GM19452 (cell line): Measurements from ENCODE around the gene FIBCD1.

Experiments used
- ATAC-seq: cut with Tn5 transposase; IDR thresholded peaks from one replicate; pipeline ENCODE4 v1.9.1; 2021; ENCODE audit not compliant: unreplicated experiment

Gene FIBCD1

DNA sequence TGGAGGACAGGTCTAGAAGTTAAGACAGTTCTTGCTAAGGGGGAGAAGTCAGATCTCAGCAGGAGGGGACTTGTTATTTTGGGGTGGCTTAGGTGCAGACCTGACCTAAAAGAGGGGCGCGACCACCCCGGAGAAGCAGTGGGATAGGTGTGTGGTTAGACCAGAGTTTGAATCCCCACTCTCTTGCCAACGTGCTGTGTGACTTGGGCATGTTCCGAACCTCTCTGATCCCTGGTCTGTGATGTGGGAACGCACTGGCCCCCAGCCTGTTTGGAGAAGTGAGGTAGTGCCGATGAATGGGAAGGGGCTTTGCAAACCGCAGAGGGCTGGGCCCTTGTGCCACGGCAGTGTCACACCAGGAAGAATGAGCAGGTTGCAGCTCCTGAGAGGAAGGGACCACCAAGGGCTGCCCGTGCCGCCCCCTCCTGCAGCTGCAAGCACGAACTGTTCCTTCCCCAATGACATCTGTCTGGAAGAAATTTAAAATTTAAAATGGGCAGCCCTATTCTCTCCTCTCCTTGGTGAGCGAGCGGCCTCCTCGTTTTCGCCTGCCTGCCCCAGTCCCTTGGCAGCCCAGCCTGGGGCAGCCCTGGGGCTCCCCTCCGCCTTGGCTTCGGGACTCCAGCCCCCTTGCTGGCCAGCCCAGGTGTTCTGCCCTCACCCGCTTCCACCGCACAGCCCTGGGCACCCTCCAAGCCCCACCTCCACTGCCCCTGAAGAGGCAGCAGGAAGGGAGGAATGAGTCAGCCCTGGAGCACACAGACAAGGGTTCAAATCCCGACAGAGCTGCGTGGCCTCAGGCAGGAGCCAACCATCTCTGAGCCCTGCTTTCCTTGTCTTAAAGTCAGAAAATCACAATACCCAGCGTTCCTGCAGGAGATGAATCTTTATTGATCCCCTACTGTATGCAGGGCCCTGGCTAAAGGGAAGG lies 1.6 kb downstream of the FIBCD1 start:
- ATAC-seq: no peak

DNA sequence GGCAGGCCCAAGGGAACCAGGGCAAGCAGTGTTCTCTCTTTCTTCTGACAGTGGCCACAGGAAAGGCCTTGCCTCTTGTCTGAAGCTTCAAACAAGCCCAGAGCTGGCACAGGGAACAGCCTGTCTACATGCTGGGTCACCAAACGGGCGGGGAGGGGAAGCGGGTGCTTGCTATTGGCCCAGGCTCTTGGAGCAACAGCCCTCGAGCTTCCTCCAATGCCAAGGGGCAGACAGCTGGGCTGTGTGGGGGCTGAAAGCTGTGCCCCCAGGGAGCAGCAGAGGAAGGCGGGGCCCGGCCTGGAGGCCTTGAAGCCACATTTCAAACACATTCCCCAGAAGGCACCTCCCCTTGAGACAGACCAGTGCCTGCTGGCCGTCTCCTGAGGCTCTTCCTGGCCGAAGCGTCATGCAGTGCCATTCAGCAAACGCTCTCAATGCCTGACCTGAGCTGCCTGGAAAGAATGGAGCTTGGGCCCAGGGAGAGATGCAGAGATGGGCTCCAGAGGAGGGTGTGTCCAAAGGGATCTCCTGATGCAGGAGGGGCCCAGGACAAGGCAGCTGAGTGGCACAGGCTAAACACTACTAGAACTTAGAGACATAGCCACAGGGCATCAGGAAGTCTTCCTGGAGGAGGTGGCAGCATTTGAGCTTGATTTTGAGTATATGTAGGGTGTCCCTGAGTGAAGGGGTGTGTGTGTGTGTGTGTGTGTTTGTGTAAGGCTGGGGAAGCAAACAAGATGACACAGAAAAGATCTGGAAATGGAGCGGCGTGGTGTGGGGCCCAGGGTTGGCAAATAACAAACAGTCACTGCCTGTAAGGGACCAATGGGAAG lies 2.5 kb downstream of the FIBCD1 start:
- ATAC-seq: no peak

DNA sequence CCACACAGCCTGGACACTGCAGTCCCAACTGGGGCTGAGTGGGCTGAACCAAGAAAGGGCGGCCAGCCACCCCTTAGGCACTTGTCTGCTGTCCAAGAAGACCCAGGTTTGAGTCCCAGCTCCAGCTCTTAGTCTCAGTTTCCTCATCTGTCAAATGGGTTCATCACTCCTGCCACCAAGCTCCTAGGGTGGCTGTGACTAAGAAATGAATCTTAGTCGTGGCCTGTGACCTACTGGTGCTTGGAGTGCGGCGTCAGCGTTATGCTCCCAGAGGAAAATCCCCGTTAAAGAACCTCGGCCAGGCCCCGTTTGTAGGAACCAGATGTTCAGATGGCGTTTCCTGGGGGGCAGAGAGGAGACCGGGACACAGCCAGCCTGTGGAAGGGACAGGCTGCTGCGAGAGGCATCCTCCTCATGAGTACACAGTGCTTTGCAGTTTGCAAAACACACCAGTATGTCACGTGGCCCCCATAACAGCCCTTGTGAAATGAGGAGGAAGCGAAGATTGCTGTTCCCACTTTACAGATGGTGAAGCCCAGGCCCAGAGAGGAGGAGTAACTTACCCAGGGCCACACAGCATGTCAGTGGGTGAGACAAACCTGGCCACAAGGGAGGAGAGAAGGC lies 3.3 kb downstream of the FIBCD1 start:
- ATAC-seq: no peak

DNA sequence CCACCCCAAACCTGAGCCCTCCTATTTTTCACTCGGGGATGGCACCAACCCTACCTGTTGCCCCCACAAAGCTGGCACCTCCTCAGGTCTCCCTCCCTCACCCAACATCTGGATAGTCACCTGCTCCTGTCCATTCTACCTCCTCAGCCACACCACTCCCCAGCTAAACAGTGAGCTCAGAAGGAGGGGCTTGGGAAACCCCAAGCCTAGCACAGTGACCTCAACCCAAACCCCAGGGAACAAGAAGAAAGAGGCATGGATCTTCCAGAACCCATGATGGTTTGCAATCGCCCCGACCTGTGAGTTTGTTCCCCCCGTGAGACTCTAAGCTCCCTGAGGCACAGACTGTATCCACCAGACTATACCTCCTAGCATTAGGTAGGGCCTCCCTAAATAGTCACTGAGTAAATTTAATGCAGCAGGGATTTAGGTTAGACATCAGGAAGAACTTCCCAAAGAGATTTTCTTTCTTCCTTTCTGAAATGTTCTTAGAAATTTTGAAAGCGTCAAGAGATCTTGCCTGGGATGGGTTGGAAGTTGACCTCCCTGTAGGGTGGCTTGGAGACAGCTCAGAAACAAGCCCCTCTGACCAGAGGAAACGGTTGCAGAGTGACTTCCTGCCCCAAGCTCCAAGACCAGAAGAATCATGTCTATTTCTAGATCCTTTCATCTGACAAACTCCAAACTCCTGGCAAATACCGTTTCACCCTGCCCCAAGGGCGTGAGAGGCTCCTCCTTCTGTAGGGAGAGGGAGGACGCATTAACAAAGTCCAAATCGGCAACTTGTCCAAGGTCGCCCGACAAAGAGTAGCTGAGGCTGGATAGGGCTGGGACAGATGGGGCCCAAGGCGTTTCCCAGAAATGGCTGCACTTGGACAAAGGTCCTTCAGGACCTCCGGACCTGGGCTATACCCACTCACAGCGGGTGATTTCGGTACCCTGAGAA lies 4.1 kb downstream of the FIBCD1 start:
- ATAC-seq: no peak

DNA sequence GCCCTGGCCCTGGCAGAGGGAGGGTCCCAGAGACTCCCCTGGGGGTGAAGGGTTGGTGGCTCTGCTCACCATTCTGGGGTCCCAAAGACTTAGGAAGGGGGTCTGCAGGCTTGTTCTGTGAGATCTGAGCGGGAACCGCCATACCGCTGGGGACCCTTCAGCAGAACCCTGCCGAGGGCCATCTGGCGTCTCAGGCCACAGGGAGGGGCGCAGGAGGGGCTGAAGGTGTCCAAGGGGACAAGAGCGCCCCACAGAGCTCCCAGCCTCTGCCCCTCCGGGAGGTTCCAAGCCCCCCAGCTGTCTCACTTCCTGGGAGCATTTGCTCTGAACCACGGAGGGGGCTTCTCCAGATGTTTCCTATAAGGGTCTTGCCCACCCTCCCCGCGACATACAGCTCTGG lies 4.8 kb downstream of the FIBCD1 start:
- no peak for ATAC-seq

DNA sequence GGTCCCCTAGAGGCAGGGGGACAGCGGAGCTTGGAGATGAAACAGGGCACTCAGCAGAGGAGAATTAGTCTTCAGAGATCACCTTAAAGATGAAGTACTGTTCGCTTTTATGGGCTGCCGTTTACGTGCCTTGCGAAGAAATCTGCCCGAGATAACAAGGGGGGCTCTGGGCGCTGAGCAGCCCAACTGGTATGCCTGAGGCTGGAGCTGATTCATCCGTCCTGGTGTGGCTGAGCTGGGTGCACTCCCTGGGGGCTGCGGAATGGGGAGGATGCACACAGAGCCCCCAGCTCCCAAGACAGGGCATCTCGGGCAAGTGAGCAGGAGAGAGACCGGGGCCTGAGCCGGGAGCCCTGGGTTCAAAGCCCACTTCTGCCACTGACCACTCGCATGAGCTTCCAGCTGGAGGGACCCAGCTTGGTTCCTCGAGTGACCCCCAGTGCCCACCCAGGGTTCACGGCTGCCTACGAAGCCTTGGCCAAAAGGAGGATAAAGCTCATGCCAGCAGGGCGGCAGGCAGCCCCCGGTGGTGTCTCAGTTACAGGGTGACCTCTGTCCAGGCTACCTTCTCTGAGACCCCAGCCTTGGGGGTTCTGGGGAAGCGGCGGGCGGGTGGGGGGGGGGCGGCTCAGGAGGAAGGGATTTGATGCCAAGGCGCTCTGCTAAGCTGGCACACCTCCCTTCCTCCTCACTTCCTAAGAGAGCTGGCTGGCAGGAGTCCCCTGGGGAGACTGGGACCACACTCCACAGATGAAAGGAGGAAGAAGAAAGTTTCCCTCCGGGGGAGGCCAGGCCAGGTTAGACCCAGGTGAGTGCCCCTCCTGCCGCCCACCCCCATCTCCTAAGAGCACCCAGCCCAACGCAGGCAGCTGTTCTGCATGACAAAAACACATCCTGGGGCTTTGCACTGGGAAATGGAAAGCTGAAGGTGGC lies 5.7 kb downstream of the FIBCD1 start:
- no peak for ATAC-seq

DNA sequence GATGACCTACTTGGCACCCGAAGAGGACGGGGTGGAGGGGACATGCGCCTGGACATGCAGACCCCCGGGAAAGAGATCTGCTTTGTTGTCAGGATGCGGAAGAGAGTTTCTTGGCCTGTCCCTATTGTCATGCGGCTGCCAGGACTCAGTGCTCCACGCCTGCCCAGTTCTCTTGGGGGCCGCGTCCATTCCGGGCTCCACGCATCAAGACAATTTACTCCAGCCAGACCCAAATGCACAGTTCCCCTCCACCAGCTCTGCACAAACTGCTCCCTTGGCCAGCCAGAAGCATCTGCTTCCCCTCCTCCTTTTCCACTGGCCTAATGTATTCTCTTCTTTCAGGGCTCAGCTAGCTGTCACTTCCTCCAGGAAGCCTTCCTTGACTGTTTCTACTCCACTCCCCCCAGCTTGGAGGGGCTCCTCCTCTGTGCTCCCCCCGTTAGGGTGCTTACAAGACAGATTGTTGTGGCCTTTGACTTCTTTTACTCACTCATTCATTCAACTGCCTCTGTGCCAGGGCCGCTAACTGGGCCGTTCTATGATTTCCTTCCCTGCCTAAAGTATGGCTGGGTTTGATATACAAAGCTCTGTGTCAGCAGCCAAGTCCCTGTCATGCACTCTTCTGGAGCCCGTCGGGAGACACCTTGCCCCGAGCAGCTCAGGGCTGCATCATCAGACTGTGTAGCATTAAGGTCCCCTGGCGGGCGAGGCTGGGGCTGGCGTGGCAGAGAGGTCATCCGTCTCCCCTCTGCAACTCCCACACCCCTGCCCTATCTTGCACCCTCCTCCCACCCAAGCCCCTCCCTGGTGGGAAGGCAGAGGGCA lies 6.6 kb downstream of the FIBCD1 start:
- no peak for ATAC-seq

DNA sequence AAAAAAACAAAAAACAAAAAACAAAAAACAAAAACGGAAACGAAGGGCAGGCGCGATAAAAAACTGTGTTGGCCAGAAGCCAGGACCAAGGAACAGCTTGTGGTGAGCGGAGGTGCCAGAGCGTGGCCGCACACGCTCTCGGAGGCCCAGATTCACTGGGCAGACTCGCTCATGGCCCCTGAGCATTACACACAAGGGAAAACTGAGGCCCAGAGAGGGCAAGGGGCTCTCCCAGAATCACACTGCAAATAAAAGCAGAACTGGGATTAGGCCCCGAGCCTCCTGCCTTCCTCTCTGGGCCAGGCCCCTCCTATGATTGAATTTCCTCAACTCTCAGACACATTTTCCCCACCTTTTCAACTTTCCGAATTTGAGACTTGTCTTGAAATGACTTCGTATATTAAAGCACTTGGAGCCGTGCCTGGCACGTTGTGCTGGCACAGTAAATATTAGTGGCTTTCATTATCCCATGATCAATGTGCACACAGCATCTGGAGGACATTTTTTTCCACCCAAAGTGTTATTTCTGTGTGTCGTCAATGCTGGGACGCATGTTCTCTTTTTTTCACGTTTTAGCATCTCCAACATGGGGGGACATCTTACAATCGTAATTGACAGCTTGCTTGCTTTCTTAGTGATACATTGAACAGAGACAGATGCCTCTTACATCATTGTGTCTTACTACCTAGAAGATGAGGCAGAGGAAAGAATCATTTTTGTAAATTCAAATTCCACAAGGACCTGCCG lies 7.4 kb downstream of the FIBCD1 start:
- ATAC-seq: peak; percentile 53

DNA sequence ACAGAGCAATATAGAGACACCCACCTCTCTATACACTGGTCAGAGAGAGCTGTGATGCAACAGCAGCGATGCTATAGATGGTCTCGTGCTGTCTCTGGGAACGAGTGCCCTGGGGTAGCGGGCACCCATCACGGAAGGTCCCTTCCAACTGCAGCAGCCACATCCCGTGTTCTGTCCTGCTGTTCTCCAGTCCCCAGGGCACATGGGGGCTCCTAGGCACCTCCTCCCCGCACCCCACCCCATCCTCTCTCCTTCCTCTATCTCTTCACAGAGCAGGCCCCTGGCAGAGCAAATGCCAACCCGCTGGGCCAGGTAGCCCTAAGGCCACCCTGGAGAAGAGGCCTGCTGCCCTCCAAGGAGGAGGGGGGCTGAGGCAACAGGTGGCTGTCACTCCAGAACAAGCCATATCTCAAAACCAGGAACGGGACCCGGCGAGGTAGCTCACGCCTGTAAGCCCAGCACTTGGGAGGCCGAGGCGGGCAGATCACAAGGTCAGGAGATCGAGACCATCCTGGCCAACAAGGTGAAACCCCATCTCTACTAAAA lies 8.2 kb downstream of the FIBCD1 start:
- ATAC-seq: no peak

DNA sequence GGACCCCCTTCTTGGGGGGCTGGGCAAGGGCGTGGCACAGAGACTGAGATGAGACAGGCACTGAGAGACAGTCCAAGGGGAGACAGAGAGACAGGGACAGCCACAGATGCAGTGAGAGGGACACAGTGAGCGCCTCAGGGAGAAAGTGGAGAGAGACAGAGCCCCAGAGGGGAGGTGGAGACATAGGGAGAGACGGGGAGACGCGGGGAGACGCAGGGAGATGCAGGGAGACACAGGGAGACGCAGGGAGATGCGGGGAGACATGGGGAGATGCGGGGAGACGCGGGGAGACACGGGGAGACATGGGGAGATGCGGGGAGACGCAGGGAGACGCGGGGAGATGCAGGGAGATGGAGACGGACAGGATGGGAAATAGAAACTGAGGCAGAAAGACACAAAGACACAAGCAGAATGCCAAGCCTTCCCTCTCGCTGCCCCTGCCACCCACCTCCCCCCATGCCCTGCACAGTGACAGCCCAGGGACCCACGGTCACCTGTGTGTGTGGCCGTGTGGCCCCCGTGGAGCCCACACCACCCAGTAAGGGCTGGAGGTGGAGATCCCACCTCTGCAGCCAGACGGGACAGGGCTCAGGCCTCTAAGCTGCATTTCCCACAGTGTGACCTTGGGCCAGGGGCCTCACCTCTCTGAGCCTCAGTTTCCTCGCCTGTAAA lies 8.8 kb downstream of the FIBCD1 start:
- no peak for ATAC-seq

DNA sequence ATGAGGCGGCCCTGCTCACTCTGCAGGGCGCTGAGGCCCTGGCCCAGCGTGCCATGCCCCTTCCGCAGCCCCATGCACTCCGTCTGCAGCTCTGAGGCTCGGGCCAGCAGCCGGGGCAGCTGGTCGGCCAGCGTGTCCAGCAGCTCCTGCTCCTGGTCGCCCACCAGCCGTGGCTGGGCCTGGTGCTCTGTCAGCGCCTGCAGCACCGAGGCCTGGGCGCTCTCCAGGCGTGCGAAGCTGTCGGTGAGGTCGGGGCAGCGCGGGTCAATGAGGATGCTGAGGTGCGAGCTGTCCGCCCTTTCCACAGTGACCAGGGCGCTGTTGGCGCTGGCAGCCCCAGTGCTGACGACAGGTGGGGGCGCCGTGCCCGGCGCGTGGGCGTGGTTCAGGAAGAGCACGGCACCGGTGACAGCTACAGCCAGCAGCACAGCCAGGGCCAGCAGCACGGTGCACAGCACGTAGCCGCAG lies 9.4 kb downstream of the FIBCD1 start:
- ATAC-seq: no peak

DNA sequence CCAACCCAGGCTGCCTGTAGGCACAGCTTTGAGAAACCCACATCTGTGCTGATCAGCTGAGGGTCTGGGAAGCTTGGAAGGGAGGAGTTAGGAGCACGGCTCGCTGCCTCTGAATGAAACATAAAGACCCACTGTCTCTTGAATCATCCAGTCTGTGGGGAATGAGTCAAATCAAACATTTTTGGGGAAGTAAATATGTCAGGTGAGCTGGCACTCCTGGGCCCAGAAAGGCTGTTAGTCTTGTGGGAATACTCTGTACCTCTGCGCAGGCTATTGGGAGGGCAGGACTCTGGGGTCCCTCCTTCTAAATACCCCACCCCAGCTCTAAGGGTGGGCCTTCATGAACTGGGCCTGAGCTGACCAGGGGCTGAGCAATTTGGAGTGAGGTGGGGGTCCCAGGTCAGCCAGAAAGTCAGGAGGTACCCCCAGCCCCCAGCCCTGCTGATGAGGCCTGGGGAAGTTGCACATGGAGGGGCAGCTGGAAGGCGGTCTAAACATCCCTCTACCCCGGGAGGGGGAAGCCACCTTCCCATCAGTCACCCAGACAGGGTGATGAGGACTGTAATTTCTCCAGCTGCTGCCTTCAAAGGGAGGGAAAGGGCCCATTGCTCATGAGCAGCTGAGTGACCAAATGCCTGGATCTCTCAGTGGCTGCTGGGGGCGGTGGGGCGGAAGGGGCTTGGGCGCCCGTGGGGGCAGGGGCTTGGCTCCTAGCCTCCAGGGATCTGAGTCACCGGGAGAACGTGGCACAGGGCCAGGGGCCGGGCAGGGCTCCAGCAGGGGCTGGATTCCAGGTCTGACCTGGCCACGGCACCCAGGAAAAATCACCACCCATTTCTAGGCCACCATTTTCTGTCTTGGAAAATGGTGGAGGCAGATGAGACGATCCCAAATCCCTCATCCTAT lies 10.8 kb downstream of the FIBCD1 start:
- no peak for ATAC-seq

DNA sequence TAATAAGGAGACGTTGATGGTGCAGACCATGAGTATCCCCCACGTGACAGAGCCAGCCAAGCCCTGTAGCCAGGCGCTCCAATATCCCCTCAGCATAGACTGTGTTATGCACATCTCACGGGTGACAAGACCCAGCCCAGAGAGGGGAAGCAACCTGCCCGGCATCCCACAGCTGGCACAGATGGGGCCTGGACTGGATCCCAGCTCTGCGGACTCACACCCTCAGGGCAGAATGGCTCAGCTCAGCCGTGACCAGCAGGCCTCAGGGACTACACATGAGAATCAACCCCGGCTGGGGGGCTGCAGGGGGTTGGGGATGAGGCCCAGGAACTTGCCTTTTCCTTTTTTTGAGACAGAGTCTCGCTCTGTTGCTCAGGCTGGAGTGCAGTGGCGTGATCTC lies 11.7 kb downstream of the FIBCD1 start:
- ATAC-seq: no peak

DNA sequence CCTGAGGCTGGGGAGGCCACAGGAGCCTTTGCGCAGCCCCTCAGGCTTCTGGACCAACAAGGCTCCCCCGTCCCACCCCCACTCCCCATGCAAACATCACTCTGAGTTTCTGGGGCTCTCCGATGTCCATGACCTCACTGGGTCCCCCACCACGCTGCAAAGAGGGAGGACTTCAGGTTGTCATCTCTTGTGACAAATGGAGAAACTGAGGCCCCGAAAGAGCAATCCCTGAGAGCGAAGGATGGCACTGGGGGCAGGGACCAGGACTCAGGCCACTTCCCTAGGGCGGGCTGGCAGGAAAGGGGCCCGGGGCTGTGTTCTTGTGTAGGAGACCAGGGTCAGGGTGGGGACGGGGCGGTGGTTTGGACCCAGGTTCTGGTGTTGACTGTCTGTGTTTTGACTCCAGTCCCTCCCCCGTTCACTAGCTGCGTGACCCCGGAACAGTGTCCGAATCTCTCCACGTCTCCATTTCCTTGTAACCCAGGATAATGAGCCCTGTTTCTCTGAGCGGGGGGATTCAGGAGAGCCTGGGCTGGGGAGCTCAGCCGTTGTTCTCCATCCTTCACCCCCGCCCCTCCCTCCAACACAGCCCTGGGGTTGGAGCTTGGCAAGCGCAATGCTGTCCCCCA lies 13.9 kb downstream of the FIBCD1 start:
- no peak for ATAC-seq

DNA sequence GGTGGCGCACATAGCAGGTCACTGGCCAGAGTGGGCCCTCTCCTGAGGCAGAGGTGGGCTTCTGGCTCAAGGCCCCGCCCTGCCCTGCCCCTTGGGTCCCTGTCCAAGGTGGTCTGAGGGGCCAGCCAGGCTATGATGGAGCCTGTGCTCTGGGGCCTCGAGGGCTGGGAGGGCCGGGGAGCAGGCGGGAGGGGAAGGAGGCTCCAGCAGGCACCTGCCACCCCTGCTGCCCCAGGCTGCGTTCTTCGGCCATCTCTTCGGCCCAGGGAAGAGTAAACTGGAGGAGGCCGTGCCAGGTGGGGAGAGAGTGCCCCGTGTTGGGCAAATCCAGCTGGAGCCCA lies 14.6 kb downstream of the FIBCD1 start:
- ATAC-seq: no peak
